HepG2 (cell line): ENCODE data around the gene TMEM38A. TPM values are rescaled to one million over a fixed set of nuclear protein-coding genes. Genes with fewer than 3 reads are reported as not detected.

ENCODE experiments used
- ARNT ChIP-seq: fragments of 450-650 bp; IDR thresholded peaks from 2 replicates; pipeline ENCODE4 v1.6.1; 2017
- ARNTL ChIP-seq: sonication (generic); formaldehyde crosslinking; IDR thresholded peaks from 2 replicates; pipeline ENCODE4 v1.4.0; 2020; ENCODE audit warnings: mild to moderate bottlenecking, missing genetic modification reagents
- EHMT2 ChIP-seq: fragments of 200-600 bp; sonication (generic); IDR thresholded peaks from 2 replicates; pipeline ENCODE4 v1.7.0; 2017; ENCODE audit warnings: antibody characterized with exemption, low read depth, low read length, borderline replicate concordance
- ELF1 ChIP-seq: sonication (generic); formaldehyde crosslinking; IDR thresholded peaks from 2 replicates; pipeline ENCODE4 v1.4.0; 2020; ENCODE audit warnings: missing genetic modification reagents
- IRX3 ChIP-seq: sonication (generic); formaldehyde crosslinking; IDR thresholded peaks from 2 replicates; pipeline ENCODE4 v1.8.1; 2023; ENCODE audit warnings: mild to moderate bottlenecking, low read depth, missing genetic modification reagents, borderline replicate concordance
- KDM6A ChIP-seq: IDR thresholded peaks from 2 replicates; pipeline ENCODE4 v1.6.1; 2016; ENCODE audit warnings: low read depth
- MED1 ChIP-seq: sonication (generic); formaldehyde crosslinking; IDR thresholded peaks from 2 replicates; pipeline ENCODE4 v1.4.0; 2020; ENCODE audit warnings: missing genetic modification reagents
- NFYB ChIP-seq: sonication (generic); formaldehyde crosslinking; IDR thresholded peaks from 2 replicates; pipeline ENCODE4 v1.4.0; 2020; ENCODE audit warnings: missing genetic modification reagents
- NONO ChIP-seq, 2 experiments: fragments of 450-650 bp in 1 of 2; sonication (generic) in 1 of 2; formaldehyde crosslinking in 1 of 2; IDR thresholded peaks in 1 of 2; conservative IDR thresholded peaks in 1 of 2; 2 replicates each; pipeline versions ENCODE4 v1.6.1 to v1.8.0; 2017 to 2022; ENCODE audit warnings: mild to moderate bottlenecking in 1 of 2, missing genetic modification reagents in 1 of 2, moderate library complexity in 1 of 2
- NR2C2 ChIP-seq: sonication (generic); formaldehyde crosslinking; IDR thresholded peaks from 2 replicates; pipeline ENCODE4 v1.4.0; 2020; ENCODE audit warnings: missing genetic modification reagents, mild to moderate bottlenecking, moderate library complexity, borderline replicate concordance
- RBAK ChIP-seq: sonication (generic); formaldehyde crosslinking; IDR thresholded peaks from 2 replicates; pipeline ENCODE4 v1.5.1; 2020; ENCODE audit warnings: mild to moderate bottlenecking, missing genetic modification reagents
- RFXANK ChIP-seq: IDR thresholded peaks from 2 replicates; pipeline ENCODE4 v1.6.1; 2016
- SIN3B ChIP-seq: fragments of 150-350 bp; IDR thresholded peaks from 2 replicates; pipeline ENCODE4 v1.6.1; 2014; ENCODE audit warnings: low read length
- SMARCC2 ChIP-seq: fragments of 450-650 bp; IDR thresholded peaks from 2 replicates; pipeline ENCODE4 v1.6.1; 2017; ENCODE audit warnings: antibody characterized with exemption, mild to moderate bottlenecking
- SMYD3 ChIP-seq: sonication (generic); formaldehyde crosslinking; IDR thresholded peaks from 2 replicates; pipeline ENCODE4 v1.8.1; 2023; ENCODE audit warnings: mild to moderate bottlenecking, missing genetic modification reagents
- ZKSCAN1 ChIP-seq: fragments of 150-350 bp; IDR thresholded peaks from 2 replicates; pipeline ENCODE4 v1.6.1; 2014; ENCODE audit warnings: low read length
- ZMYM3 ChIP-seq: sonication (generic); formaldehyde crosslinking; IDR thresholded peaks from 2 replicates; pipeline ENCODE4 v1.5.1; 2020; ENCODE audit warnings: mild to moderate bottlenecking, missing genetic modification reagents
- ZNF180 ChIP-seq: sonication (generic); formaldehyde crosslinking; IDR thresholded peaks from 2 replicates; pipeline ENCODE4 v1.4.0; 2020; ENCODE audit warnings: low read depth, missing genetic modification reagents, borderline replicate concordance
- ZNF232 ChIP-seq: sonication (generic); formaldehyde crosslinking; IDR thresholded peaks from 2 replicates; pipeline ENCODE4 v1.4.0; 2020; ENCODE audit warnings: missing genetic modification reagents, borderline replicate concordance
- ZNF34 ChIP-seq: sonication (generic); formaldehyde crosslinking; IDR thresholded peaks from 2 replicates; pipeline ENCODE4 v1.4.0; 2020; ENCODE audit warnings: mild to moderate bottlenecking, missing genetic modification reagents, borderline replicate concordance
- ZNF546 ChIP-seq: sonication (generic); formaldehyde crosslinking; conservative IDR thresholded peaks from 2 replicates; pipeline ENCODE4 v1.8.1; 2023; ENCODE audit warnings: mild to moderate bottlenecking, missing genetic modification reagents
- ZNF605 ChIP-seq: sonication (generic); formaldehyde crosslinking; IDR thresholded peaks from 2 replicates; pipeline ENCODE4 v1.8.0; 2022; ENCODE audit warnings: mild to moderate bottlenecking, missing genetic modification reagents
- ZNF616 ChIP-seq: sonication (generic); formaldehyde crosslinking; IDR thresholded peaks from 2 replicates; pipeline ENCODE4 v1.5.0; 2020; ENCODE audit warnings: low read depth, mild to moderate bottlenecking, missing genetic modification reagents
- ZNF709 ChIP-seq: sonication (generic); formaldehyde crosslinking; IDR thresholded peaks from 2 replicates; pipeline ENCODE4 v1.5.0; 2020; ENCODE audit warnings: mild to moderate bottlenecking, missing genetic modification reagents
- ZNF749 ChIP-seq: sonication (generic); formaldehyde crosslinking; IDR thresholded peaks from 2 replicates; pipeline ENCODE4 v1.8.0; 2022; ENCODE audit warnings: mild to moderate bottlenecking, missing genetic modification reagents, moderate library complexity, borderline replicate concordance
- ZNF772 ChIP-seq: sonication (generic); formaldehyde crosslinking; IDR thresholded peaks from 2 replicates; pipeline ENCODE4 v1.5.0; 2020; ENCODE audit warnings: mild to moderate bottlenecking, missing genetic modification reagents
- ZNF792 ChIP-seq: IDR thresholded peaks from 2 replicates; pipeline ENCODE4 v1.6.1; 2016
- ZNF879 ChIP-seq: sonication (generic); formaldehyde crosslinking; IDR thresholded peaks from 2 replicates; pipeline ENCODE4 v1.8.1; 2023; ENCODE audit warnings: missing genetic modification reagents
- polyA plus RNA-seq, 8 experiments: library from polyadenylated mRNA; depleted of rRNA in 3 of 8; stranded (reverse) in 7 of 8; unstranded in 1 of 8; fragments of >200 nt; fragmentation: Illumina TruSeq in 4 of 8; extraction: Trizol in 4 of 8; gene quantifications; 2 replicates each; pipeline versions ENCODE4 v1.2.1 to v1.2.3, GENCODE V29; 2011 to 2016; ENCODE audit warnings: low read depth in 4 of 8, missing spikeins in 1 of 8, mixed read lengths in 1 of 8; ENCODE audit not compliant: insufficient read depth in 1 of 8
- total RNA-seq, 5 experiments: library from RNA; depleted of rRNA; stranded (reverse); fragments of >200 nt; fragmentation: Illumina TruSeq; extraction: Trizol; gene quantifications; 2 replicates each; pipeline ENCODE4 v1.2.3, GENCODE V29; 2016; ENCODE audit warnings: low read depth in 1 of 5
- TF ChIP-seq, protein P1 (sequence below), 2 experiments: sonication (generic) in 1 of 2; formaldehyde crosslinking in 1 of 2; IDR thresholded peaks; 2 replicates each; pipeline versions ENCODE4 v1.4.0 to v1.6.1; 2016 to 2020; ENCODE audit warnings: borderline replicate concordance in 1 of 2, low read depth in 1 of 2, mild to moderate bottlenecking in 1 of 2, missing genetic modification reagents in 1 of 2
- TF ChIP-seq, protein P2 (sequence below): sonication (generic); formaldehyde crosslinking; IDR thresholded peaks from 2 replicates; pipeline ENCODE4 v1.8.0; 2022; ENCODE audit warnings: missing genetic modification reagents, mild to moderate bottlenecking, borderline replicate concordance

TMEM38A gene
- total and polyA plus RNA-seq, 2 of the 13 experiments (the other 11 are each of a cell fraction or from before 2014, with no cell fraction given) = 4.8 to 6.8 TPM

DNA sequence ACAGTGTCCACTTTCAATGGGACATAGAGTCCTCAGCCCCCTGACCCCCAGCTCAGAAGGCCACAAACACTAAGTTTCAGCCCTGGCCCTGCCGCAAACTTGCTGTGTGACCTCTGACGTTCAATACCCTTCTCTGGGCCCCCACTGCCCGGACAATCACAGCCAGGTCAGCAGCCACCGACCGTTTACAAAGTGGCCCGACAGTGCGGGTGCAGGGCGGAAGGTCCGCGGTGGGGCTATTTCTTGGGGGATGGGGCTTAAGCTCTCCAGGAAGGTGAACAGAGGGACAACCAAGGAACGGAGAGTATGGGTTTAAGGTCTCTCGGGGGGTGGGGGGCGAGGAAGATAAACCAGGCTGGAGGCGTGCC, 1.5 kb upstream of the TMEM38A start (continued):
- no peak for TF ChIP-seq NR2C2
- TF ChIP-seq ZNF772 (CRISPR knock-in tag) = no peak
- no peak for TF ChIP-seq ZKSCAN1
- TF ChIP-seq ZMYM3 (CRISPR knock-in tag) = peak; percentile 81
- TF ChIP-seq, protein P1, sequence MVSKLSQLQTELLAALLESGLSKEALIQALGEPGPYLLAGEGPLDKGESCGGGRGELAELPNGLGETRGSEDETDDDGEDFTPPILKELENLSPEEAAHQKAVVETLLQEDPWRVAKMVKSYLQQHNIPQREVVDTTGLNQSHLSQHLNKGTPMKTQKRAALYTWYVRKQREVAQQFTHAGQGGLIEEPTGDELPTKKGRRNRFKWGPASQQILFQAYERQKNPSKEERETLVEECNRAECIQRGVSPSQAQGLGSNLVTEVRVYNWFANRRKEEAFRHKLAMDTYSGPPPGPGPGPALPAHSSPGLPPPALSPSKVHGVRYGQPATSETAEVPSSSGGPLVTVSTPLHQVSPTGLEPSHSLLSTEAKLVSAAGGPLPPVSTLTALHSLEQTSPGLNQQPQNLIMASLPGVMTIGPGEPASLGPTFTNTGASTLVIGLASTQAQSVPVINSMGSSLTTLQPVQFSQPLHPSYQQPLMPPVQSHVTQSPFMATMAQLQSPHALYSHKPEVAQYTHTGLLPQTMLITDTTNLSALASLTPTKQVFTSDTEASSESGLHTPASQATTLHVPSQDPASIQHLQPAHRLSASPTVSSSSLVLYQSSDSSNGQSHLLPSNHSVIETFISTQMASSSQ (IDR thresholded peaks at IDR 0.05; ENCODE audit: low read depth) = no peak
- TF ChIP-seq, protein P1 (CRISPR knock-in tag; IDR thresholded peaks at IDR 0.05; ENCODE audit: borderline replicate concordance) = no peak
- no peak for TF ChIP-seq ZNF749 (CRISPR knock-in tag)
- no peak for TF ChIP-seq KDM6A (CRISPR knock-in tag)
- TF ChIP-seq, protein P2, sequence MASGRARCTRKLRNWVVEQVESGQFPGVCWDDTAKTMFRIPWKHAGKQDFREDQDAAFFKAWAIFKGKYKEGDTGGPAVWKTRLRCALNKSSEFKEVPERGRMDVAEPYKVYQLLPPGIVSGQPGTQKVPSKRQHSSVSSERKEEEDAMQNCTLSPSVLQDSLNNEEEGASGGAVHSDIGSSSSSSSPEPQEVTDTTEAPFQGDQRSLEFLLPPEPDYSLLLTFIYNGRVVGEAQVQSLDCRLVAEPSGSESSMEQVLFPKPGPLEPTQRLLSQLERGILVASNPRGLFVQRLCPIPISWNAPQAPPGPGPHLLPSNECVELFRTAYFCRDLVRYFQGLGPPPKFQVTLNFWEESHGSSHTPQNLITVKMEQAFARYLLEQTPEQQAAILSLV (CRISPR knock-in tag) = no peak
- TF ChIP-seq NFYB (CRISPR knock-in tag) = no peak
- TF ChIP-seq SMYD3 (CRISPR knock-in tag) = no peak
- no peak for TF ChIP-seq MED1
- no peak for TF ChIP-seq ZNF616 (CRISPR knock-in tag)
- no peak for TF ChIP-seq NONO (IDR thresholded peaks at IDR 0.05)
- no peak; the same call in 1 of the 2 replicates for TF ChIP-seq NONO (CRISPR knock-in tag; conservative IDR thresholded peaks at IDR 0.05)
- no peak for TF ChIP-seq ZNF34 (CRISPR knock-in tag)
- no peak for TF ChIP-seq RFXANK (CRISPR knock-in tag)
- TF ChIP-seq ARNTL (CRISPR knock-in tag) = no peak
- 0 out of 2 replicates have a peak, but pooled peaks have one; percentile 0 for TF ChIP-seq ZNF709
- no peak for TF ChIP-seq ELF1
- no peak for TF ChIP-seq EHMT2
- no peak for TF ChIP-seq ZNF879 (CRISPR knock-in tag)
- TF ChIP-seq ZNF792 (CRISPR knock-in tag) = no peak
- TF ChIP-seq ARNT = no peak
- TF ChIP-seq ZNF180 (CRISPR knock-in tag) = no peak
- TF ChIP-seq SIN3B = no peak
- TF ChIP-seq ZNF546 (CRISPR knock-in tag) = no peak
- TF ChIP-seq RBAK (CRISPR knock-in tag) = no peak
- TF ChIP-seq SMARCC2 = no peak
- no peak; the same call in 1 of the 2 replicates for TF ChIP-seq IRX3 (CRISPR knock-in tag)
- TF ChIP-seq ZNF232 (CRISPR knock-in tag) = 0 out of 2 replicates have a peak, but pooled peaks have one; percentile 2
- peak; percentile 33; the same call in 1 of the 2 replicates for TF ChIP-seq ZNF605 (CRISPR knock-in tag)
